KMS-11 (cell line): ENCODE results near the gene MRPS31.

Experiments
- H2AFZ ChIP-seq: fragments of 200-600 bp; sonication (generic); 2 replicates; pipeline ENCODE4 v1.6.1; 2016; ENCODE audit warnings: antibody characterized with exemption, mixed run types, low read depth
- H3K27ac ChIP-seq: fragments of 200-600 bp; sonication (generic); 2 replicates; pipeline ENCODE4 v1.6.1; 2016; ENCODE audit warnings: mild to moderate bottlenecking, mixed run types
- H3K27me3 ChIP-seq: fragments of 200-600 bp; sonication (generic); 2 replicates; pipeline ENCODE4 v1.6.1; 2017; ENCODE audit warnings: mild to moderate bottlenecking, low read depth, mixed run types, moderate library complexity; ENCODE audit not compliant: insufficient read depth
- H3K36me3 ChIP-seq: fragments of 200-600 bp; sonication (generic); 2 replicates; pipeline ENCODE4 v1.6.1; 2017; ENCODE audit warnings: mild to moderate bottlenecking, mixed run types; ENCODE audit not compliant: insufficient read depth
- H3K4me1 ChIP-seq: fragments of 200-600 bp; sonication (generic); 2 replicates; pipeline ENCODE4 v1.6.1; 2016; ENCODE audit warnings: mild to moderate bottlenecking, low read depth, mixed run types; ENCODE audit not compliant: poor library complexity, severe bottlenecking
- H3K4me2 ChIP-seq: fragments of 200-600 bp; sonication (generic); 2 replicates; pipeline ENCODE4 v1.7.0; 2016; ENCODE audit warnings: mild to moderate bottlenecking, mixed run types
- H3K4me3 ChIP-seq: fragments of 200-600 bp; sonication (generic); IDR thresholded peaks from 2 replicates; pipeline ENCODE4 v1.6.1; 2017; ENCODE audit warnings: low read depth, low read length, mixed read lengths; ENCODE audit not compliant: insufficient read depth
- H3K79me2 ChIP-seq: fragments of 200-600 bp; sonication (generic); 2 replicates; pipeline ENCODE4 v1.6.1; 2016; ENCODE audit warnings: low read depth, mixed run types; ENCODE audit not compliant: insufficient read depth
- H3K9ac ChIP-seq: fragments of 200-600 bp; sonication (generic); 2 replicates; pipeline ENCODE4 v1.6.1; 2016; ENCODE audit warnings: mild to moderate bottlenecking, mixed run types
- H4K20me1 ChIP-seq: fragments of 200-600 bp; sonication (generic); 2 replicates; pipeline ENCODE4 v1.6.1; 2016; ENCODE audit warnings: mild to moderate bottlenecking, mixed run types; ENCODE audit not compliant: insufficient read depth
- TF ChIP-seq, protein P1 (sequence below): fragments of 200-600 bp; sonication (generic); conservative IDR thresholded peaks from 2 replicates; pipeline ENCODE4 v1.6.1; 2017; ENCODE audit warnings: low read depth, mild to moderate bottlenecking, antibody characterized with exemption, low read length, moderate library complexity, mixed read lengths

The MRPS31 gene

DNA sequence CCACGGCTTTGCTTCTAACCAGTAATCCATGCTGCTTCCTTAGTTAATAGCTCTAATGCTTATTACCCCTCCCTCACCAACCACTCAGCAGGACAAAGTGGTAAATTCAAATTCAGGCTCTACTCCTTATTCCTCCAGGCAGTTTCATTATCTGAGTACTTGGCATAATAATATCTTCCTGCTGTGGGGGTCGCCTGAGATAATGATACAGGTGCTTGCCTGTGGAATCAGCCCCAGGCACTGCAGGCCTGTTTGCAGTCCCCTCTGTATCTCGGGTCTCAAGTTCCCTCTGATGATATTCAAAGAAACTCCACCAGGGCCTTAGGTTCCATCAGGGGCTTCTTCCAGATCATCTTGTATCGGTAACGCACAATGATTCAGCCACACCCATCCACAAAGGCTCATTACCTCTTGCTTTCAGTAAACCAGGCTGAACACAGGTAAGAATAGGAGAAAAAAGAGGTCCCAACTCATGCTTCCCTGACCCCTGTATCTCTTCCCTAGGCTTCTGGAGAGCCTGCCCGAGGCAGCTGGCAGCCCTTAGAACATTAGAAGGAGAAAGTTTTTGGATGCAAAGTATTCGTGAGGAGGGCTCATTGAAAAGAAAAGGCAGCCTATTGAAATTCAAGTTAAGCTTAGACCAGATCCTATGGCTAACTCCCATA, 90.2 kb downstream of the MRPS31 start:
- Histone ChIP-seq H3K36me3 (no peaks in the 10 kb centered on the region), H3K4me2 (no peak overlapping the region), H4K20me1 (no peaks in the 10 kb centered on the region), H3K9ac (no peak overlapping the region), H3K79me2 (no peaks in the 10 kb centered on the region), H3K4me3 (no peak overlapping the region), H3K27ac (no peak overlapping the region), H2AFZ (no peak overlapping the region), H3K27me3 (no peaks in the 10 kb centered on the region), H3K4me1 (no peaks in the 10 kb centered on the region)
- TF ChIP-seq, protein P1, sequence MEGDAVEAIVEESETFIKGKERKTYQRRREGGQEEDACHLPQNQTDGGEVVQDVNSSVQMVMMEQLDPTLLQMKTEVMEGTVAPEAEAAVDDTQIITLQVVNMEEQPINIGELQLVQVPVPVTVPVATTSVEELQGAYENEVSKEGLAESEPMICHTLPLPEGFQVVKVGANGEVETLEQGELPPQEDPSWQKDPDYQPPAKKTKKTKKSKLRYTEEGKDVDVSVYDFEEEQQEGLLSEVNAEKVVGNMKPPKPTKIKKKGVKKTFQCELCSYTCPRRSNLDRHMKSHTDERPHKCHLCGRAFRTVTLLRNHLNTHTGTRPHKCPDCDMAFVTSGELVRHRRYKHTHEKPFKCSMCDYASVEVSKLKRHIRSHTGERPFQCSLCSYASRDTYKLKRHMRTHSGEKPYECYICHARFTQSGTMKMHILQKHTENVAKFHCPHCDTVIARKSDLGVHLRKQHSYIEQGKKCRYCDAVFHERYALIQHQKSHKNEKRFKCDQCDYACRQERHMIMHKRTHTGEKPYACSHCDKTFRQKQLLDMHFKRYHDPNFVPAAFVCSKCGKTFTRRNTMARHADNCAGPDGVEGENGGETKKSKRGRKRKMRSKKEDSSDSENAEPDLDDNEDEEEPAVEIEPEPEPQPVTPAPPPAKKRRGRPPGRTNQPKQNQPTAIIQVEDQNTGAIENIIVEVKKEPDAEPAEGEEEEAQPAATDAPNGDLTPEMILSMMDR = no peak

DNA sequence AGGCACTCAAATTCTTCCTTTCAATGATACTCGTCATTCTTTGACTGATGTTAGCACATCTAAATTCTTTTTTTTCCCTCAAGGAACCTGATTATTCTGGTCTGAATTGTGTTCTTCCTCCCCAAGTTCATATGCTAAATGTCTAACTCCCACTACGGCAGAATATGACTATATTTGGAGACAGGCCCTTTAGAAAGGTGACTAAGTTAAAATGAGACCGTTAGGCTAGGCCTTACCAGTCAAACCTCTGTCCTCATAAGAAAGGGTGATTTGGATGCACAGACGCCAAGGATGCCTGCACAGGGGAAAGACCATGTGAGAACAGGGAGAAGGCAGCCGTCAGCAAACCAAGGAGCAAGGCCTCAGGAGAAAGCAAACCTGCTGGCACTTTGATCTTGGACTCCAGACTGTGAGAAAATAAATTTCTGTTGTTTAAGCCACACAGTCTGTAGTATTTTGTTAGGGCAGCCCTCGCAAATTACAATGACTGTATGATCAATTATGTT, 91.5 kb downstream of the MRPS31 start:
- H4K20me1 ChIP-seq = no peaks in the 10 kb centered on the region
- TF ChIP-seq, protein P1 = no peak
- no peaks in the 10 kb centered on the region for H3K4me1 ChIP-seq
- no peaks in the 10 kb centered on the region for H3K79me2 ChIP-seq
- H3K27me3 ChIP-seq = no peaks in the 10 kb centered on the region
- H3K27ac ChIP-seq = no peak overlapping the region
- H3K9ac ChIP-seq = no peak overlapping the region
- H2AFZ ChIP-seq = no peak overlapping the region
- H3K4me3 ChIP-seq = no peak overlapping the region
- H3K4me2 ChIP-seq = no peak overlapping the region
- no peaks in the 10 kb centered on the region for H3K36me3 ChIP-seq
